Dedifferentiated amniotic fluid mesenchymal stem cell (primary cell): Measurements from ENCODE around the gene INPP5D.

Experiments
- DNase-seq: peaks from one replicate; pipeline ENCODE4 v3.0.0-alpha.2; 2016; ENCODE audit errors: extremely low spot score

The INPP5D gene

GRCh38 chr2:233236820-233237589, 176.9 kb downstream of the INPP5D start:
- DNase-seq = no peak

DNA sequence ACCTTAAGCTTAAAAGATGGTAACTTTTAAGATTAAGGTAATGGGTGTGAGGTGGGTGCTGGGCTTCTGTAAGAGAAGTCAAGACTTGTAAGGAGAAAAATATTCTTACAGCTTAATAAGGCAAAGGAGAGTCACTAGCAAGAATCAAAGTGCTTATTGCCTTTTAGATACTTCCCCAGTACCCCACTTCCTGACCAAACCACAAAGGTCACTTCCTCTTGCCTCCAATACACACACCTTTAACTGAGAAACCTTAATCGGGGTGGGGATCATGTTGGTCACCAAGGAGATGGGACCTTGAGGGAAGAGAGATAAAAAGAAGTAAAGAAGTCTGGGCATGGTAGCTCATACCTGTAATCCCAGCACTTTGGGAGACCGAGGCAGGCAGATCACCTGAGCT, 180.8 kb downstream of the INPP5D start:
- DNase-seq = no peak

- DNase-seq = no peak
Observed at GRCh38 chr2:233241803-233242202, 181.7 kb downstream of the INPP5D start.

DNA sequence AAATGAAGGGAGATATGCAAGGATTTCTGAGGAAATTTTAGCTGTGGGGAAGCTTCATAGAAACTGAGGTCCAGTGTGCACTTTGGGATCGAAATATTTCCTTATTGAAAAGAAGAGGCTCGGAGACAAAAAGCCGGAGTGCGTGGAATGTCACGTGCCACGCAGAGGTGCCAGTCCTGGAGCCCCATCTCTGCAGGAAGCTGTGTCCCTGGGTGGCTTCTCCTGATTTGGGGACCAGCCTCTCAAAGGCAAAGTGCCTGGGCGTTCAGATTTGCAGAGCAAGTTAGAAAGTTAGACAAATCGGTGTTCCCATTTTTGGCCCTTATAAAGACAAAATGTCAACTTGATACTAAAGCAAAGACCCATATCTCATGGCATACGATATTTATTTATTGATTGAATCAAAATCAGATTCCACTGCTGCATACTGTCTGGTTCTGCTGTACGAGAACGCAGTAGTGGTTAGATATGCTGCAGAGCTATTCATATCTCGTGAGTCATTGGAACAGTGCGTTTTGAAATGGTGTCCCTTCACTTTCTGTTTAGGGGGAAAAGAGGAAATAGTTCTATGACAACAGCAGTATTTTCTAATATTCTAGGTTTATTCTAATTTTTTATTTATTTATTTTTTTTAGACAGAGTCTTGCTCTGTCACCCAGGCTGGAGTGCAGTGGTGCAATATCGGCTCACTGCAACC, 182.2 kb downstream of the INPP5D start:
- no peak for DNase-seq

- no peak for DNase-seq
Observed at GRCh38 chr2:233243348-233243747, 183.2 kb downstream of the INPP5D start.

DNA sequence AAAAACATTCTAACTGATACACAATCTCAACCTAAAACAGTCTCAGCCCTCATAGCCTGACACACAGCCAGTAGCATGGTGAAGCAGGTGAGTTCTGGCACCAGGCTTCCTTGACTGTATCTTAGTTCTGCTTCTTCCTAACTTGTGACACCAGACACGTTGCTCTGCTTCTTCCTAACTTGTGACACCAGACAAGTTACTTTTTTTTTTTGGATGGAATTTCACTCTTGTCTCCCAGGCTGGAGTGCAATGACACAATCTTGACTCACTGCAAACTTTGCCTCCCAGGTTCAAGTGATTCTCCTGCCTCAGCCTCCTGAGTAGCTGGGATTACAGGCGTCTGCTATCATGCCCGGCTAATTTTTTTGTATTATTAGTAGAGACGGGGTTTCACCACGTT, 184.7 kb downstream of the INPP5D start:
- DNase-seq = no peak

- DNase-seq = no peak
Observed at GRCh38 chr2:233245406-233245805, 185.3 kb downstream of the INPP5D start.

- DNase-seq = no peak
Observed at GRCh38 chr2:233247116-233247515, 187.0 kb downstream of the INPP5D start.

DNA sequence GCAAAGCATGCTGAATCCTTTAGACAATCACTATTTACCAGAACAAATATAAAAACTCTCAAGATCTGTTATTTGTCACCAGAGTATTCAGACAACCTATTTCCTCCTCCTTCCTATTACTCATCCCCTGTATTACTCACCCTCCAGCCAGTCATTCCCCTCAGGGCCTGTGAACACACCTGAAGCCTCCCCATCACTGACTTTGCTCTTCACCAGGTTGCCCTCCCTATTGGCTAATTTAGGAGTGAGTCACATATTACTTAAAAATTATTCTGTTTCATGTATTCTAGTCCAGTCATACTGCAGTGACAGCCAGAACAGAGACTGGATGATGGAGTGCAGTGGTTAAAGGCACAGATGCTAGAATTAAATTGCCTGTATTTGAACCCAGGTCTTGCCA, 187.6 kb downstream of the INPP5D start:
- no peak for DNase-seq

- no peak for DNase-seq
Observed at GRCh38 chr2:233248999-233249398, 188.9 kb downstream of the INPP5D start.

DNA sequence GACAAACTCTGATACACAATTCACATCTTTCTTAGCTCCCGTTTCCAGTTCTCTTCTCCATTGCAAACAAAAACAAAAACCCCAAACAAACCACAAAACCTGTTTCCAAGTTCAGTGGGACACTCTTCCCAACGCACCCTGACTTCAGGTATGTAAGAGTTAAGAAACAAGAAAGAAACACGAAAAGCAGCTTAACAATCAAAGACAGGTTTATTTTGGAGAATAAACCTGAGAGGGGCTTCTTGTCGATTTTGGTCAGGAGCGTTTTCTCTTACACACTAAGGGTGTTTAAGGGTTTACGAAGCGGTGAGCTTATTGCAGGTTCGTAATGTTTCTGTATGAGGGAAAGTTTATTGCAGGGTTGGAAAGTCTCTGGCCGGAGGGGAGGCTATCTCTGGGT, 190.4 kb downstream of the INPP5D start:
- no peak for DNase-seq

- DNase-seq = no peak
Observed at GRCh38 chr2:233250985-233251305, 190.8 kb downstream of the INPP5D start.

DNA sequence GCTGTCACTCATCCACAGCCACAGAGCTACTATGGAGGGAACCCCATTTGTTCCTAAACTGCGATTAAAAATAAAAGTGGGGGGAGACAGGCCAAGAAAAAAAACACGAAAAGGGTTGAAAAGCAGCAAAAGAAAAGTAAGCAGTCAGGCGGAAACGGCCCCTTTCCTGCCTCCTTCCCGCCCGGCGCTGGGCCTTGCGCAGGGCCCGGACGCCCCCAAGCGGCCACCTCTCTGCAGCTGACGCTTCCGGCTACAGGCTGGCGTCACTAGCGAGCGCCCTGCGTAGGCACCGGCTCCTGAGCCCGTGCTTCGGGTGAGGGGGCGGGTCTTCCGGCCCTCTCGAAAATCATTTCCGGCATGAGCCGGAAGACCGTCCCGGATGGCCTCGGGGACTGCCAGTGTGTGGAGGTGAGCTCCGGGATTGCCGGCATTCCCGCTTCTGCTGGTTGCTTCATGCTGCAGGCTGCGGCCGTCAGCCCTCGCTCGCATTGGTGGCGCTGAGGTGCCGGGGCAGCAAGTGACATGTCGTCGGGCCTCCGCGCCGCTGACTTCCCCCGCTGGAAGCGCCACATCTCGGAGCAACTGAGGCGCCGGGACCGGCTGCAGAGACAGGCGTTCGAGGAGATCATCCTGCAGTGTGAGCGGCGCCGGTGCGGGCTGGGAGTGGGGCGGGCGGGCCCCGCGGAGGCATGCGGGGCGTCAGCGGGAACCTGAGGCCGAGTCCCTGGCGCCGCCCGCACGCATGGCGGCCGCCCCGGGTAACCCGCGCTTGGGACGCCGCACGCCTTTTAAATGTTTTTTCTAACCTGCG, 191.4 kb downstream of the INPP5D start, which contains the start of gene ATG16L1:
TSS of gene ATG16L1 (plus strand) at position 368 of the 811 bp plus-strand sequence. CDS start at position 523, 155 bp downstream.
- peak; percentile 97 for DNase-seq

- DNase-seq = no peak
Observed at GRCh38 chr2:233252227-233252626, 192.1 kb downstream of the INPP5D start.

DNA sequence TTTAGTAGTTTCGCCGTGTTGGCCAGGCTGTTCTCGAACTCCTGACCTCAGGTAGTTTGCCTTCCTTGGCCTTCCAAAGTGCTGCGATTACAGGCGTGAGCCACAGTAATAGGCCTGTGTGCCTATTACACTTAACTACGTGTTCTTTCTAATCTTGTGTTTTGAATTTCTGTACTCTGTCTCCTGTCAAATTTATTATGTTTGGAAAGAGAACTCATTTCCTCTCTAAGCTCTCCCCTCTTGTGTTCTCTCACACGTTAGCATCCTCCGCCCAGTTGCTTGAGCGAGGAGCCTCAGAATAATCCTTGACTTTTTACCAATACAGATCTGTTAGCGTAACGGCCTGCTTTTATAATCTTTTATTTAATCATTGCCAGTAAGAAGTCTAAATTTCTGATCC, 195.0 kb downstream of the INPP5D start:
- DNase-seq = no peak

DNA sequence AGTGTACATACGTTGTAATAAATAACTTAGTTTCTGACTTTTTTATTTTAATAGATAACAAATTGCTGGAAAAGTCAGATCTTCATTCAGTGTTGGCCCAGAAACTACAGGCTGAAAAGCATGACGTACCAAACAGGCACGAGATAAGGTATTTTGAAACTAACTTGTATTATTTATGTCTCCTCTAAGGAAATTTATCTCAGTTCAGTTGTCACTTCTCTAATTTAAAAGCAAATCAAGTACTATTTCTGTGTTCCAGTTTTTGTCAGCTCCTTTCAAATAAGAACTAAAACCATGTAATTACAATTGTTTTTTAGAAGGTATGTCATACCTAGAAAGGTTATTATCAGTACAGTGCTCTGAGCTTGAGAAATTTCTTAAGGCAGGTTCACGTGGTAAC, 195.9 kb downstream of the INPP5D start:
- DNase-seq = no peak
